Gastroesophageal sphincter (tissue), 4 donors: ENCODE measurements around the gene MMP17. TPM values are rescaled to one million over a fixed set of nuclear protein-coding genes. Genes with fewer than 3 reads are reported as not detected.

Experiments used
- ATAC-seq: fragments of 150-250 bp; one replicate; pipeline ENCODE4 v1.9.1; 2016; ENCODE audit warnings: mild to moderate bottlenecking, moderate library complexity
- H3K27ac ChIP-seq, 4 donors: fragments of 200-600 bp; sonication (generic) in 3 of 4; 1 replicate in 3 of 4; 2 replicates in 1 of 4; pipeline ENCODE4 v1.5.1; 2016 to 2019
- H3K27me3 ChIP-seq: fragments of 200-600 bp; sonication (generic); one replicate; pipeline ENCODE4 v1.5.1; 2019
- H3K36me3 ChIP-seq, 2 donors: fragments of 200-600 bp; sonication (generic); one replicate each; pipeline ENCODE4 v1.5.1; 2019; ENCODE audit warnings: control low read depth in 1 of 2
- H3K4me1 ChIP-seq, 3 donors: fragments of 200-600 bp; sonication (generic); 1 replicate in 2 of 3; 2 replicates in 1 of 3; pipeline ENCODE4 v1.5.1; 2016 to 2019; ENCODE audit warnings: control low read depth in 2 of 3
- H3K4me3 ChIP-seq, 2 donors: fragments of 200-600 bp; sonication (generic); one replicate each; pipeline ENCODE4 v1.5.1; 2019; ENCODE audit warnings: mild to moderate bottlenecking in 1 of 2, moderate library complexity in 1 of 2
- H3K9me3 ChIP-seq, 3 donors: fragments of 200-600 bp; sonication (generic); one replicate each; pipeline ENCODE4 v1.5.1; 2017 to 2019; ENCODE audit warnings: control low read depth in 2 of 3
- CTCF ChIP-seq, 4 experiments: fragments of 200-600 bp in 2 of 4; fragments of 450-650 bp in 2 of 4; sonication (generic) in 1 of 4; IDR thresholded peaks; one replicate each; pipeline ENCODE4 v1.5.1; 2017 to 2019; ENCODE audit warnings: antibody characterized with exemption in 4 of 4, mild to moderate bottlenecking in 2 of 4, moderate library complexity in 2 of 4
- EP300 ChIP-seq: sonication (generic); formaldehyde crosslinking; IDR thresholded peaks from one replicate; pipeline ENCODE4 v1.6.1; 2017; ENCODE audit warnings: antibody characterized with exemption, mild to moderate bottlenecking
- POLR2A ChIP-seq, 2 donors: fragments of 450-650 bp; IDR thresholded peaks; one replicate each; pipeline ENCODE4 v1.6.1; 2017; ENCODE audit warnings: antibody characterized with exemption in 2 of 2, mild to moderate bottlenecking in 2 of 2, moderate library complexity in 1 of 2
- POLR2AphosphoS5 ChIP-seq: sonication (generic); formaldehyde crosslinking; IDR thresholded peaks from one replicate; pipeline ENCODE4 v1.6.1; 2017; ENCODE audit warnings: antibody characterized with exemption
- WGBS, 2 donors: methylation state at CpG; one replicate each; pipeline ENCODE4 v1.1.5; 2018; ENCODE audit warnings: low coverage in 1 of 2; 5-methylcytosine and 5-hydroxymethylcytosine counted together
- total RNA-seq, 4 donors: library from RNA; depleted of rRNA; stranded (reverse); fragments of >200 nt; gene quantifications; one replicate each; pipeline ENCODE4 v1.1.0, GENCODE V29; 2016

The MMP17 gene
- total RNA-seq, 4 donors from 2014 or later = 2.0 to 7.0 (median 4.5) TPM

- H3K4me3 ChIP-seq = no peak overlapping the region
- 40% methylated on average over 2 of the region's 20 CpGs; no CpG with 5 or more reads in 1 of the 2 donors for WGBS, 2 donors
- ATAC-seq = no peak
- H3K27me3 ChIP-seq = peaks cover 84% of the 10 kb centered on the region
- H3K9me3 ChIP-seq = no peaks in the 10 kb centered on the region
- H3K4me1 ChIP-seq = peaks cover 0 to 32% (median 11%) of the 10 kb centered on the region in 3 donors
- no peaks in the 10 kb centered on the region for H3K36me3 ChIP-seq
- no peak overlapping the region for H3K27ac ChIP-seq
- TF ChIP-seq POLR2AphosphoS5 = no peak
- no peak for TF ChIP-seq EP300
- TF ChIP-seq POLR2A (IDR thresholded peaks at IDR 0.05) = no peak
- TF ChIP-seq CTCF (IDR thresholded peaks at IDR 0.05) = no peak
Observed at GRCh38 chr12:131834798-131835615, 6.8 kb downstream of the MMP17 start.

- peaks cover 77% of the 10 kb centered on the region for H3K27me3 ChIP-seq
- ATAC-seq = no peak
- TF ChIP-seq POLR2A (IDR thresholded peaks at IDR 0.05) (no peak), POLR2AphosphoS5 (no peak), CTCF (IDR thresholded peaks at IDR 0.05) (no peak), EP300 (no peak)
- H3K4me3 ChIP-seq = no peak overlapping the region
- no peaks in the 10 kb centered on the region for H3K36me3 ChIP-seq
- peaks cover 0 to 25% (median 8%) of the 10 kb centered on the region in 3 donors for H3K4me1 ChIP-seq
- WGBS, 2 donors = 58% methylated on average over 3 of the region's 7 CpGs; no CpG with 5 or more reads in 1 of the 2 donors
- H3K9me3 ChIP-seq = no peaks in the 10 kb centered on the region
- H3K27ac ChIP-seq = no peak overlapping the region
Observed at GRCh38 chr12:131835616-131836171, 7.5 kb downstream of the MMP17 start.

GRCh38 chr12:131836193-131836592 is 8.0 kb downstream of the MMP17 start:
- no peaks in the 10 kb centered on the region for H3K9me3 ChIP-seq
- TF ChIP-seq CTCF (IDR thresholded peaks at IDR 0.05) = no peak
- WGBS, 2 donors = 74% methylated on average over 3 of the region's 3 CpGs; no CpG with 5 or more reads in 1 of the 2 donors
- no peak for ATAC-seq
- H3K36me3 ChIP-seq = no peaks in the 10 kb centered on the region
- no peak overlapping the region for H3K4me3 ChIP-seq
- H3K27me3 ChIP-seq = peaks cover 72% of the 10 kb centered on the region
- no peak overlapping the region for H3K27ac ChIP-seq
- peaks cover 0 to 20% (median 3%) of the 10 kb centered on the region in 3 donors for H3K4me1 ChIP-seq

- 85 to 97% methylated on average over 4 to 6 of the region's 13 CpGs for WGBS, 2 donors
Observed at GRCh38 chr12:131836714-131837397, 8.7 kb downstream of the MMP17 start.

More at GRCh38 chr12:131836714-131837397, 8.7 kb downstream of the MMP17 start:
- H3K4me3 ChIP-seq = no peak overlapping the region
- H3K4me1 ChIP-seq = peaks cover 0 to 16% (median 0%) of the 10 kb centered on the region in 3 donors
- H3K27me3 ChIP-seq = peaks cover 68% of the 10 kb centered on the region
- no peaks in the 10 kb centered on the region for H3K9me3 ChIP-seq
- no peak overlapping the region for H3K27ac ChIP-seq
- TF ChIP-seq EP300 (no peak), POLR2AphosphoS5 (no peak), POLR2A (IDR thresholded peaks at IDR 0.05) (no peak), CTCF (IDR thresholded peaks at IDR 0.05) (no peak)
- ATAC-seq = no peak
- no peaks in the 10 kb centered on the region for H3K36me3 ChIP-seq
